ENCODE measurements around the gene ZNRF1. TPM values are rescaled to one million over a fixed set of nuclear protein-coding genes. Genes with fewer than 3 reads are reported as not detected.

The ZNRF1 gene
- total and polyA plus RNA-seq, 4 donors = 4.6 to 26.3 (median 14.1) TPM

GRCh38 chr16:75017670-75018525 is 19.1 kb downstream of the ZNRF1 start:
- no peak overlapping the region for H3K27ac ChIP-seq (ENCODE audit: low read depth in 1 of 2, low read length in 2 of 2)
- no peaks in the 10 kb centered on the region for H3K36me3 ChIP-seq (ENCODE audit: control insufficient read depth in 1 of 2, insufficient read depth in 2 of 2, low read length in 1 of 2)
- no peaks in the 10 kb centered on the region for H3K9me3 ChIP-seq (ENCODE audit: control insufficient read depth, low read length)
- peaks cover 0 to 1% of the 10 kb centered on the region in 2 donors for H3K4me1 ChIP-seq (ENCODE audit: control insufficient read depth in 1 of 2, insufficient read depth in 2 of 2, low read length in 2 of 2)
- ATAC-seq (ENCODE audit: low FRiP score) = no peak
- no peak for DNase-seq
- H3K4me3 ChIP-seq (ENCODE audit: low read length in 2 of 2) = no peak overlapping the region
- intact Hi-C loops (cut with DNase I) = no loop called here
- 80 to 82% methylated on average over 3 of the region's 3 CpGs for WGBS, 2 donors
- H3K27me3 ChIP-seq (ENCODE audit: control insufficient read depth in 1 of 2, insufficient read depth in 2 of 2, low read length in 1 of 2) = no peaks in the 10 kb centered on the region

GRCh38 chr16:75019007-75019406 is 20.2 kb downstream of the ZNRF1 start:
- Histone ChIP-seq H3K36me3 (ENCODE audit: control insufficient read depth in 1 of 2, insufficient read depth in 2 of 2, low read length in 1 of 2) (no peaks in the 10 kb centered on the region), H3K4me3 (ENCODE audit: low read length in 2 of 2) (no peak overlapping the region), H3K4me1 (ENCODE audit: control insufficient read depth in 1 of 2, insufficient read depth in 2 of 2, low read length in 2 of 2) (peaks cover 0 to 1% of the 10 kb centered on the region in 2 donors), H3K27ac (ENCODE audit: low read depth in 1 of 2, low read length in 2 of 2) (no peak overlapping the region), H3K27me3 (ENCODE audit: control insufficient read depth in 1 of 2, insufficient read depth in 2 of 2, low read length in 1 of 2) (no peaks in the 10 kb centered on the region), H3K9me3 (ENCODE audit: control insufficient read depth, low read length) (no peaks in the 10 kb centered on the region)
- no peak for DNase-seq
- 90 to 91% methylated on average over 8 of the region's 8 CpGs for WGBS, 2 donors
- intact Hi-C loops (cut with DNase I) = no loop called here
- no peak for ATAC-seq (ENCODE audit: low FRiP score)

- H3K36me3 ChIP-seq (ENCODE audit: control insufficient read depth in 1 of 2, insufficient read depth in 2 of 2, low read length in 1 of 2) = no peaks in the 10 kb centered on the region
- H3K27me3 ChIP-seq (ENCODE audit: control insufficient read depth in 1 of 2, insufficient read depth in 2 of 2, low read length in 1 of 2) = no peaks in the 10 kb centered on the region
- peaks cover 0 to 1% of the 10 kb centered on the region in 2 donors for H3K4me1 ChIP-seq (ENCODE audit: control insufficient read depth in 1 of 2, insufficient read depth in 2 of 2, low read length in 2 of 2)
- no peaks in the 10 kb centered on the region for H3K9me3 ChIP-seq (ENCODE audit: control insufficient read depth, low read length)
- DNase-seq (no peak), ATAC-seq (ENCODE audit: low FRiP score) (no peak)
- H3K27ac ChIP-seq (ENCODE audit: low read depth in 1 of 2, low read length in 2 of 2) = no peak overlapping the region
- intact Hi-C loops (cut with DNase I) = no loop called here
- H3K4me3 ChIP-seq (ENCODE audit: low read length in 2 of 2) = no peak overlapping the region
- 98 to 99% methylated on average over 7 of the region's 7 CpGs for WGBS, 2 donors
These were observed 20.8 kb downstream of the ZNRF1 start for GRCh38 chr16:75019586-75019985.

- no peak overlapping the region for H3K27ac ChIP-seq (ENCODE audit: low read depth in 1 of 2, low read length in 2 of 2)
- no peaks in the 10 kb centered on the region for H3K36me3 ChIP-seq (ENCODE audit: control insufficient read depth in 1 of 2, insufficient read depth in 2 of 2, low read length in 1 of 2)
- intact Hi-C loops (cut with DNase I) = no loop called here
- H3K4me3 ChIP-seq (ENCODE audit: low read length in 2 of 2) = no peak overlapping the region
- no peaks in the 10 kb centered on the region for H3K9me3 ChIP-seq (ENCODE audit: control insufficient read depth, low read length)
- WGBS, 2 donors = 95 to 97% methylated on average over 1 of the region's 1 CpG
- DNase-seq = no peak
- H3K4me1 ChIP-seq (ENCODE audit: control insufficient read depth in 1 of 2, insufficient read depth in 2 of 2, low read length in 2 of 2) = peaks cover 4 to 5% of the 10 kb centered on the region in 2 donors
- H3K27me3 ChIP-seq (ENCODE audit: control insufficient read depth in 1 of 2, insufficient read depth in 2 of 2, low read length in 1 of 2) = no peaks in the 10 kb centered on the region
- ATAC-seq (ENCODE audit: low FRiP score) = no peak
These were observed 22.6 kb downstream of the ZNRF1 start for GRCh38 chr16:75021410-75021809.

GRCh38 chr16:75022567-75022966 is 23.7 kb downstream of the ZNRF1 start:
- no peaks in the 10 kb centered on the region for H3K27me3 ChIP-seq (ENCODE audit: control insufficient read depth in 1 of 2, insufficient read depth in 2 of 2, low read length in 1 of 2)
- DNase-seq (no peak), ATAC-seq (ENCODE audit: low FRiP score) (no peak)
- H3K36me3 ChIP-seq (ENCODE audit: control insufficient read depth in 1 of 2, insufficient read depth in 2 of 2, low read length in 1 of 2) = no peaks in the 10 kb centered on the region
- intact Hi-C loops (cut with DNase I) = no loop called here
- peaks cover 4 to 9% of the 10 kb centered on the region in 2 donors for H3K4me1 ChIP-seq (ENCODE audit: control insufficient read depth in 1 of 2, insufficient read depth in 2 of 2, low read length in 2 of 2)
- no peak overlapping the region for H3K27ac ChIP-seq (ENCODE audit: low read depth in 1 of 2, low read length in 2 of 2)
- WGBS, 2 donors = 95% methylated on average over 4 of the region's 4 CpGs
- no peaks in the 10 kb centered on the region for H3K9me3 ChIP-seq (ENCODE audit: control insufficient read depth, low read length)
- no peak overlapping the region for H3K4me3 ChIP-seq (ENCODE audit: low read length in 2 of 2)

GRCh38 chr16:75023009-75023408 is 24.2 kb downstream of the ZNRF1 start:
- H3K27me3 ChIP-seq (ENCODE audit: control insufficient read depth in 1 of 2, insufficient read depth in 2 of 2, low read length in 1 of 2) = no peaks in the 10 kb centered on the region
- intact Hi-C loops (cut with DNase I) = no loop called here

GRCh38 chr16:75024182-75024581 is 25.4 kb downstream of the ZNRF1 start:
- Histone ChIP-seq H3K4me1 (ENCODE audit: control insufficient read depth in 1 of 2, insufficient read depth in 2 of 2, low read length in 2 of 2) (peaks cover 4 to 10% of the 10 kb centered on the region in 2 donors), H3K9me3 (ENCODE audit: control insufficient read depth, low read length) (no peaks in the 10 kb centered on the region), H3K27me3 (ENCODE audit: control insufficient read depth in 1 of 2, insufficient read depth in 2 of 2, low read length in 1 of 2) (no peaks in the 10 kb centered on the region), H3K4me3 (ENCODE audit: low read length in 2 of 2) (no peak overlapping the region), H3K27ac (ENCODE audit: low read depth in 1 of 2, low read length in 2 of 2) (no peak overlapping the region), H3K36me3 (ENCODE audit: control insufficient read depth in 1 of 2, insufficient read depth in 2 of 2, low read length in 1 of 2) (no peaks in the 10 kb centered on the region)
- intact Hi-C loops (cut with DNase I) = no loop called here
- WGBS, 2 donors = 77 to 80% methylated on average over 3 of the region's 3 CpGs
- ATAC-seq (ENCODE audit: low FRiP score) (no peak), DNase-seq (no peak)

More at GRCh38 chr16:75023009-75023408, 24.2 kb downstream of the ZNRF1 start:
- Histone ChIP-seq H3K9me3 (ENCODE audit: control insufficient read depth, low read length) (no peaks in the 10 kb centered on the region), H3K36me3 (ENCODE audit: control insufficient read depth in 1 of 2, insufficient read depth in 2 of 2, low read length in 1 of 2) (no peaks in the 10 kb centered on the region), H3K4me1 (ENCODE audit: control insufficient read depth in 1 of 2, insufficient read depth in 2 of 2, low read length in 2 of 2) (peaks cover 4 to 10% of the 10 kb centered on the region in 2 donors), H3K4me3 (ENCODE audit: low read length in 2 of 2) (no peak overlapping the region), H3K27ac (ENCODE audit: low read depth in 1 of 2, low read length in 2 of 2) (no peak overlapping the region)
- WGBS, 2 donors = 95 to 99% methylated on average over 2 of the region's 2 CpGs
- DNase-seq (no peak), ATAC-seq (ENCODE audit: low FRiP score) (no peak)

GRCh38 chr16:75024594-75024993 is 25.8 kb downstream of the ZNRF1 start:
- Histone ChIP-seq H3K27ac (ENCODE audit: low read depth in 1 of 2, low read length in 2 of 2) (no peak overlapping the region), H3K4me1 (ENCODE audit: control insufficient read depth in 1 of 2, insufficient read depth in 2 of 2, low read length in 2 of 2) (peaks cover 4 to 10% of the 10 kb centered on the region in 2 donors), H3K9me3 (ENCODE audit: control insufficient read depth, low read length) (no peaks in the 10 kb centered on the region), H3K36me3 (ENCODE audit: control insufficient read depth in 1 of 2, insufficient read depth in 2 of 2, low read length in 1 of 2) (no peaks in the 10 kb centered on the region), H3K4me3 (ENCODE audit: low read length in 2 of 2) (no peak overlapping the region), H3K27me3 (ENCODE audit: control insufficient read depth in 1 of 2, insufficient read depth in 2 of 2, low read length in 1 of 2) (no peaks in the 10 kb centered on the region)
- no peak for DNase-seq
- intact Hi-C loops (cut with DNase I) = no loop called here
- 72 to 84% methylated on average over 4 of the region's 4 CpGs for WGBS, 2 donors
- no peak for ATAC-seq (ENCODE audit: low FRiP score)

GRCh38 chr16:75025761-75026160 is 26.9 kb downstream of the ZNRF1 start:
- WGBS, 2 donors = 17 to 26% methylated on average over 3 of the region's 3 CpGs
- H3K27ac ChIP-seq (ENCODE audit: low read depth in 1 of 2, low read length in 2 of 2) = peak overlapping the region; percentile 14 to 93
- H3K9me3 ChIP-seq (ENCODE audit: control insufficient read depth, low read length) = no peaks in the 10 kb centered on the region
- H3K27me3 ChIP-seq (ENCODE audit: control insufficient read depth in 1 of 2, insufficient read depth in 2 of 2, low read length in 1 of 2) = no peaks in the 10 kb centered on the region
- peaks cover 4 to 10% of the 10 kb centered on the region in 2 donors for H3K4me1 ChIP-seq (ENCODE audit: control insufficient read depth in 1 of 2, insufficient read depth in 2 of 2, low read length in 2 of 2)
- intact Hi-C loops (cut with DNase I) = no loop called here
- DNase-seq = no peak
- no peaks in the 10 kb centered on the region for H3K36me3 ChIP-seq (ENCODE audit: control insufficient read depth in 1 of 2, insufficient read depth in 2 of 2, low read length in 1 of 2)
- peak; percentile 47 for ATAC-seq (ENCODE audit: low FRiP score)
- H3K4me3 ChIP-seq (ENCODE audit: low read length in 2 of 2) = no peak overlapping the region

All from aorta (tissue), 5 donors.